ENCODE results near the gene DIPK1B.

Gene DIPK1B

GRCh38 chr9:136688274-136689107, 23.9 kb upstream of the DIPK1B start:
- no peak overlapping the region for H3K4me3 Mint-ChIP-seq
- H3K36me3 Mint-ChIP-seq (ENCODE audit: low read depth): no peaks in the 10 kb centered on the region
- no peaks in the 10 kb centered on the region for H3K4me1 Mint-ChIP-seq (ENCODE audit: low read depth)
- H3K27ac Mint-ChIP-seq: no peak overlapping the region
- H3K9me3 Mint-ChIP-seq: no peaks in the 10 kb centered on the region
- H3K27me3 Mint-ChIP-seq (ENCODE audit: low read depth): peaks cover 4% of the 10 kb centered on the region

GRCh38 chr9:136689108-136689460, 23.3 kb upstream of the DIPK1B start:
- no peaks in the 10 kb centered on the region for H3K4me1 Mint-ChIP-seq (ENCODE audit: low read depth)
- no peak overlapping the region for H3K27ac Mint-ChIP-seq
- H3K27me3 Mint-ChIP-seq (ENCODE audit: low read depth): peaks cover 4% of the 10 kb centered on the region
- no peaks in the 10 kb centered on the region for H3K36me3 Mint-ChIP-seq (ENCODE audit: low read depth)
- H3K4me3 Mint-ChIP-seq: no peak overlapping the region
- no peaks in the 10 kb centered on the region for H3K9me3 Mint-ChIP-seq

GRCh38 chr9:136690104-136690805, 22.1 kb upstream of the DIPK1B start:
- no peaks in the 10 kb centered on the region for H3K36me3 Mint-ChIP-seq (ENCODE audit: low read depth)
- no peaks in the 10 kb centered on the region for H3K4me1 Mint-ChIP-seq (ENCODE audit: low read depth)
- no peak overlapping the region for H3K4me3 Mint-ChIP-seq
- no peak overlapping the region for H3K27ac Mint-ChIP-seq
- H3K27me3 Mint-ChIP-seq (ENCODE audit: low read depth): peaks cover 9% of the 10 kb centered on the region
- H3K9me3 Mint-ChIP-seq: no peaks in the 10 kb centered on the region

GRCh38 chr9:136690806-136691261, 21.5 kb upstream of the DIPK1B start:
- Mint-ChIP-seq H3K27ac (no peak overlapping the region), H3K27me3 (ENCODE audit: low read depth) (peaks cover 10% of the 10 kb centered on the region), H3K4me1 (ENCODE audit: low read depth) (no peaks in the 10 kb centered on the region), H3K4me3 (no peak overlapping the region), H3K9me3 (no peaks in the 10 kb centered on the region), H3K36me3 (ENCODE audit: low read depth) (no peaks in the 10 kb centered on the region)

GRCh38 chr9:136691316-136692184, 20.8 kb upstream of the DIPK1B start:
- H3K4me1 Mint-ChIP-seq (ENCODE audit: low read depth): no peaks in the 10 kb centered on the region

GRCh38 chr9:136692185-136693134, 19.9 kb upstream of the DIPK1B start:
- Mint-ChIP-seq H3K36me3 (ENCODE audit: low read depth) (no peaks in the 10 kb centered on the region), H3K9me3 (no peaks in the 10 kb centered on the region), H3K4me3 (no peak overlapping the region), H3K4me1 (ENCODE audit: low read depth) (peaks cover 5% of the 10 kb centered on the region), H3K27ac (no peak overlapping the region), H3K27me3 (ENCODE audit: low read depth) (peaks cover 12% of the 10 kb centered on the region)

More at GRCh38 chr9:136691316-136692184, 20.8 kb upstream of the DIPK1B start:
- no peak overlapping the region for H3K27ac Mint-ChIP-seq
- no peak overlapping the region for H3K4me3 Mint-ChIP-seq
- H3K27me3 Mint-ChIP-seq (ENCODE audit: low read depth): peaks cover 10% of the 10 kb centered on the region
- no peaks in the 10 kb centered on the region for H3K36me3 Mint-ChIP-seq (ENCODE audit: low read depth)
- H3K9me3 Mint-ChIP-seq: no peaks in the 10 kb centered on the region

- Mint-ChIP-seq H3K36me3 (ENCODE audit: low read depth) (no peaks in the 10 kb centered on the region), H3K27me3 (ENCODE audit: low read depth) (peaks cover 14% of the 10 kb centered on the region), H3K9me3 (no peaks in the 10 kb centered on the region), H3K27ac (no peak overlapping the region), H3K4me1 (ENCODE audit: low read depth) (peaks cover 6% of the 10 kb centered on the region), H3K4me3 (no peak overlapping the region)
These were observed 19.3 kb upstream of the DIPK1B start for GRCh38 chr9:136693135-136693489.

GRCh38 chr9:136693490-136694162, 18.7 kb upstream of the DIPK1B start:
- Mint-ChIP-seq H3K27me3 (ENCODE audit: low read depth) (peaks cover 17% of the 10 kb centered on the region), H3K4me3 (no peak overlapping the region), H3K9me3 (no peaks in the 10 kb centered on the region), H3K36me3 (ENCODE audit: low read depth) (no peaks in the 10 kb centered on the region), H3K4me1 (ENCODE audit: low read depth) (peaks cover 7% of the 10 kb centered on the region), H3K27ac (no peak overlapping the region)

GRCh38 chr9:136694163-136694871, 18.1 kb upstream of the DIPK1B start:
- Mint-ChIP-seq H3K36me3 (ENCODE audit: low read depth) (no peaks in the 10 kb centered on the region), H3K27ac (no peak overlapping the region), H3K4me3 (no peak overlapping the region), H3K9me3 (no peaks in the 10 kb centered on the region), H3K4me1 (ENCODE audit: low read depth) (peaks cover 8% of the 10 kb centered on the region), H3K27me3 (ENCODE audit: low read depth) (peaks cover 14% of the 10 kb centered on the region)

GRCh38 chr9:136694872-136695247, 17.5 kb upstream of the DIPK1B start:
- Mint-ChIP-seq H3K36me3 (ENCODE audit: low read depth) (no peaks in the 10 kb centered on the region), H3K9me3 (no peaks in the 10 kb centered on the region), H3K4me1 (ENCODE audit: low read depth) (peaks cover 8% of the 10 kb centered on the region), H3K27me3 (ENCODE audit: low read depth) (peaks cover 14% of the 10 kb centered on the region), H3K4me3 (no peak overlapping the region), H3K27ac (no peak overlapping the region)

- no peak overlapping the region for H3K27ac Mint-ChIP-seq
- H3K4me1 Mint-ChIP-seq (ENCODE audit: low read depth): peaks cover 12% of the 10 kb centered on the region
- H3K27me3 Mint-ChIP-seq (ENCODE audit: low read depth): peaks cover 17% of the 10 kb centered on the region
- H3K36me3 Mint-ChIP-seq (ENCODE audit: low read depth): no peaks in the 10 kb centered on the region
- H3K9me3 Mint-ChIP-seq: no peaks in the 10 kb centered on the region
- no peak overlapping the region for H3K4me3 Mint-ChIP-seq
These were observed 16.9 kb upstream of the DIPK1B start for GRCh38 chr9:136695435-136695895.

GRCh38 chr9:136695955-136696354, 16.4 kb upstream of the DIPK1B start:
- peaks cover 17% of the 10 kb centered on the region for H3K27me3 Mint-ChIP-seq (ENCODE audit: low read depth)
- no peaks in the 10 kb centered on the region for H3K36me3 Mint-ChIP-seq (ENCODE audit: low read depth)
- H3K4me1 Mint-ChIP-seq (ENCODE audit: low read depth): peaks cover 13% of the 10 kb centered on the region
- no peak overlapping the region for H3K4me3 Mint-ChIP-seq
- no peaks in the 10 kb centered on the region for H3K9me3 Mint-ChIP-seq
- no peak overlapping the region for H3K27ac Mint-ChIP-seq

- Mint-ChIP-seq H3K9me3 (no peaks in the 10 kb centered on the region), H3K4me3 (no peak overlapping the region), H3K4me1 (ENCODE audit: low read depth) (peaks cover 18% of the 10 kb centered on the region)
These were observed 15.9 kb upstream of the DIPK1B start for GRCh38 chr9:136696502-136696901.

More at GRCh38 chr9:136696502-136696901, 15.9 kb upstream of the DIPK1B start:
- Mint-ChIP-seq H3K36me3 (ENCODE audit: low read depth) (no peaks in the 10 kb centered on the region), H3K27me3 (ENCODE audit: low read depth) (peaks cover 17% of the 10 kb centered on the region), H3K27ac (no peak overlapping the region)
